ENCODE results near the gene SEMA5A. TPM values are rescaled to one million over a fixed set of nuclear protein-coding genes. Genes with fewer than 3 reads are reported as not detected.

The SEMA5A gene
- total RNA-seq, 2 experiments from 2014 or later: not detected

DNA sequence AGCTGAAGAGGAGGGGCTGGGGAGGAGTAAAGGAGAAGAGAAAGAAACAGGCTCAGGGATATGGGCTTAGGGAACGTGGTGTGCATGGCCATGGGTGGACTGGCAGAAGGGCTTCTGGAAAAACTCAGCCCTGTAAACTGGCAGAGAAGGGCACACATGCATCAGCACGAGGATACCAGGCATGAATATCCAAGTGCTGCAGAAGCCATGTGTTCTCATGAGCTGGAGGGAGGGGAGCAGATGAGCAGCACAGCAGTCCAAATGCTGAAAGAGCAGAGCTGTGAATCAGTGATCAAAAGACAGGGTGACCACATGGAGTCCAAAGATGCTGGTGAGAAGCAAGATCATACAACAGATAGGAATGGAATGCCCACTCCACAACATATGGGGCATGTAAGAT is 72.3 kb downstream of the SEMA5A start:
- intact Hi-C loops (cut with micrococcal nuclease): no loop called here
- TF ChIP-seq, protein P1, sequence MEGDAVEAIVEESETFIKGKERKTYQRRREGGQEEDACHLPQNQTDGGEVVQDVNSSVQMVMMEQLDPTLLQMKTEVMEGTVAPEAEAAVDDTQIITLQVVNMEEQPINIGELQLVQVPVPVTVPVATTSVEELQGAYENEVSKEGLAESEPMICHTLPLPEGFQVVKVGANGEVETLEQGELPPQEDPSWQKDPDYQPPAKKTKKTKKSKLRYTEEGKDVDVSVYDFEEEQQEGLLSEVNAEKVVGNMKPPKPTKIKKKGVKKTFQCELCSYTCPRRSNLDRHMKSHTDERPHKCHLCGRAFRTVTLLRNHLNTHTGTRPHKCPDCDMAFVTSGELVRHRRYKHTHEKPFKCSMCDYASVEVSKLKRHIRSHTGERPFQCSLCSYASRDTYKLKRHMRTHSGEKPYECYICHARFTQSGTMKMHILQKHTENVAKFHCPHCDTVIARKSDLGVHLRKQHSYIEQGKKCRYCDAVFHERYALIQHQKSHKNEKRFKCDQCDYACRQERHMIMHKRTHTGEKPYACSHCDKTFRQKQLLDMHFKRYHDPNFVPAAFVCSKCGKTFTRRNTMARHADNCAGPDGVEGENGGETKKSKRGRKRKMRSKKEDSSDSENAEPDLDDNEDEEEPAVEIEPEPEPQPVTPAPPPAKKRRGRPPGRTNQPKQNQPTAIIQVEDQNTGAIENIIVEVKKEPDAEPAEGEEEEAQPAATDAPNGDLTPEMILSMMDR (IDR thresholded peaks at IDR 0.05): no peak
- ATAC-seq (no peak), DNase-seq (no peak)
- Mint-ChIP-seq H3K27ac (no peak overlapping the region), H3K4me3 (no peak overlapping the region), H3K4me1 (ENCODE audit: low read depth) (no peaks in the 10 kb centered on the region), H3K27me3 (no peaks in the 10 kb centered on the region), H3K9me3 (peaks cover 15% of the 10 kb centered on the region), H3K36me3 (ENCODE audit: low read depth) (no peaks in the 10 kb centered on the region)
- CTCF ChIA-PET: no interaction called here
- POLR2A ChIA-PET: no interaction called here

DNA sequence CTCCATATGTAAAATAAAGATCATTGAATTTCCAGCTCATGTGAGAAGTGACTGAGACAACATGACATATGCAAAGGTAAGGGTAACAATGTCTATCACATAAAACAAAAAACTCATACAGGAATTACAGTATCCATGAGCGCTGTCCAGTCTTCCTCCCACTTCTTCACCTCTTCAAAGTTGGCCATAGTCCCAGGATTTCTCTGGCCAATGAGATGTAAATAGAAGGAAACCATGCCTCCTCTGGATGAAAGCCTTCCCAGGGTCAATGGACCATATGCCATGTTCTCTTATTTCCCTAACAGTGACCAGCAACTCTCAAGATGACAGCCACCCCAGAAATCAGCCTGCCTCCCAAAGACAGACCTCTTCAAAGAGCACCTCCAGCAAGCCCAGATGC is 75.5 kb downstream of the SEMA5A start:
- H3K4me3 Mint-ChIP-seq: no peak overlapping the region
- H3K36me3 Mint-ChIP-seq (ENCODE audit: low read depth): no peaks in the 10 kb centered on the region
- TF ChIP-seq, protein P1 (IDR thresholded peaks at IDR 0.05): no peak
- POLR2A ChIA-PET: interaction anchor here (0.5 kb wide), 1 partner anchor 142 kb away, joined by 3 read pairs; no protein-coding TSS in a partner anchor
- no peak for DNase-seq
- CTCF ChIA-PET: no interaction called here
- H3K4me1 Mint-ChIP-seq (ENCODE audit: low read depth): no peaks in the 10 kb centered on the region
- H3K27ac Mint-ChIP-seq: no peak overlapping the region
- intact Hi-C loops (cut with micrococcal nuclease): no loop called here
- peaks cover 2% of the 10 kb centered on the region for H3K9me3 Mint-ChIP-seq
- no peak for ATAC-seq
- H3K27me3 Mint-ChIP-seq: no peaks in the 10 kb centered on the region

DNA sequence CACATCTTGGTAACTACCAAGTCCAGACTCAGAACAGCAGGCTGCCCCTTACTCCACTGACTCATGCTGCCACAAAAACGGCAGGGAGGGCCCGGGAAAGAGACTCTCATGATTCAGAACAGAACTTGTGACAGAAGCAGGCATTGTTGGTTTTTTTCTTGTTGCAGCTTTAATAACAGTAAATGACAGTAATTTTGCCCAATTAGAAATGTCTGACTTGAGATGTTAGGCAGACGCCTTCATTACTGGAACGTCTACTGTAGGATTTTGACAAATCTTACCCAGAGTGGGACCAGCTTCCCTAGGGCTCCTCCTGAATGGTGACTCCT is 77.9 kb downstream of the SEMA5A start:
- Mint-ChIP-seq H3K27me3 (no peaks in the 10 kb centered on the region), H3K27ac (no peak overlapping the region), H3K36me3 (ENCODE audit: low read depth) (no peaks in the 10 kb centered on the region), H3K4me3 (no peak overlapping the region), H3K4me1 (ENCODE audit: low read depth) (no peaks in the 10 kb centered on the region), H3K9me3 (no peaks in the 10 kb centered on the region)
- ChIA-PET CTCF (no interaction called here), POLR2A (no interaction called here)
- TF ChIP-seq, protein P1 (IDR thresholded peaks at IDR 0.05): no peak
- ATAC-seq (no peak), DNase-seq (no peak)
- intact Hi-C loops (cut with micrococcal nuclease): no loop called here

DNA sequence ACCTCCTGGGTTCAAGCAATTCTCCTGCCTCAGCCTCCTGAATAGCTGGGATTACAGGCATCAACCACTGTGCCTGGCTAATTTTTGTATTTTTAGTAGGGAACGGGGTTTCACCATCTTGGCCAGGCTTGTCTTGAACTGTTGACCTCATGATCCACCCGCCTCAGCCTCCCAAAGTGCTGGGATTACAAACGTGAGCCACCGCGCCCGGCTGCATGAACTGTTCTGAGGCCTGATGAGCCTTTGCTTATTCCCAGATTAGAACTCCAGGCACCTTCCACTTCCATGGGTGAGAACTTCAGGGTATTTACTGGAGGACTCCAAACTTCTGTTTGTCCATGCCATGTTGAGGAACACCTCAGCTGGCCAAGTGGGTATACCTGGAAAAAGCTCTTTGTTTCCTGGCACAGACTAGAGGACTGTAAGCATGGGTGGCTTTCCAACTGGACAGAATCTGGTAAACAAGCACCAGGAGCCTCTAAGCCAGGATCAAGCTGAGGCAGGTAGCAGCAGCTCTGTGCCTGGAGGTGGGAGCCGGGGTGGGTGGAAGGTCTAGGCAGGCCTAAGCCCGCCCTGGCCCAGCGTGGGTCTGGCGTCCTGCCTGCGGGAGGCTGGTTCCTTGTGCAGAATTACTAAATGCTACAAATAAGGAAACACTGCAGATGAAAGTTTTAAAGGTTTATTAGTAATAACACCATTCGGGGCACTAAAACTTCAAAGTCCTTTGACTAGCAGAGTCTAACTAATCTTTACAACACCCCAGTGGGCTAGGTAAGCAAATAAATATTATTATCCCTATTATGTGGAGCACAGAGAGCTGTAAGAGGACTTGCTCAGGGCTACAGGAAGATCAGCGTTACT is 78.4 kb downstream of the SEMA5A start:
- H3K4me3 Mint-ChIP-seq: no peak overlapping the region
- intact Hi-C loops (cut with micrococcal nuclease): no loop called here
- H3K36me3 Mint-ChIP-seq (ENCODE audit: low read depth): no peaks in the 10 kb centered on the region
- TF ChIP-seq, protein P1 (IDR thresholded peaks at IDR 0.05): no peak
- no peak for ATAC-seq
- POLR2A ChIA-PET: no interaction called here
- H3K27ac Mint-ChIP-seq: no peak overlapping the region
- H3K9me3 Mint-ChIP-seq: no peaks in the 10 kb centered on the region
- DNase-seq: no peak
- CTCF ChIA-PET: no interaction called here
- no peaks in the 10 kb centered on the region for H3K27me3 Mint-ChIP-seq
- no peaks in the 10 kb centered on the region for H3K4me1 Mint-ChIP-seq (ENCODE audit: low read depth)

DNA sequence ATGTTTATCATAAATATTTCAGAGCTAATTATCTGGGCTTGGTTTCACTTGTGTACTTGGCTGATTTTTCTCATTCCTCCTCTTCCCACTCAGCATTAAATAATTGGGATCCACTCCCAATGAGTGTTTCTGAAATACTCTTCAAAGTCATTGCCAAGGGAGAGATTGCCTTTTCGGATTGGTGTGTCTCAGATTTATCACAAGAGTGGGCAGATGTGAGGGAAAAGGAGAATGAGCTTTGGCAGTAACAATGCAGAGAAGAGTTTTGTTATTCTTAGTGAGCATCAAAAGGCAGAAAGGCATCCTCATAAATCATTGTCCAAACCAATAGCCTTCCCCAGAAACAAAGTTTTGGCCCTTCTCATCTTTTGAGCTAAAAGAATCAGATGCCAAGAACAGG is 79.2 kb downstream of the SEMA5A start:
- TF ChIP-seq, protein P1 (IDR thresholded peaks at IDR 0.05): no peak
- H3K9me3 Mint-ChIP-seq: no peaks in the 10 kb centered on the region
- ChIA-PET POLR2A (no interaction called here), CTCF (no interaction called here)
- no peak for DNase-seq
- no peaks in the 10 kb centered on the region for H3K27me3 Mint-ChIP-seq
- H3K27ac Mint-ChIP-seq: no peak overlapping the region
- H3K4me1 Mint-ChIP-seq (ENCODE audit: low read depth): no peaks in the 10 kb centered on the region
- H3K36me3 Mint-ChIP-seq (ENCODE audit: low read depth): no peaks in the 10 kb centered on the region
- intact Hi-C loops (cut with micrococcal nuclease): no loop called here
- no peak overlapping the region for H3K4me3 Mint-ChIP-seq
- ATAC-seq: no peak
